Measurements from ENCODE around the gene C18orf63.

C18orf63 gene

GRCh38 chr18:74396171-74397169 lies 80.8 kb downstream of the C18orf63 start:
- no peak for TF ChIP-seq CTCF (IDR thresholded peaks at IDR 0.05; ENCODE audit: insufficient read depth, low read length, poor library complexity, severe bottlenecking)
- no peak overlapping the region for H3K4me3 ChIP-seq (replicated peaks; ENCODE audit: low read depth, low read length)
- peaks cover 1% of the 10 kb centered on the region for H3K27me3 ChIP-seq (replicated peaks; ENCODE audit: control insufficient read depth, insufficient read depth, low read length)
- no peak for DNase-seq (ENCODE audit: extremely low read depth, insufficient read length)
- no peaks in the 10 kb centered on the region for H3K36me3 ChIP-seq (ENCODE audit: control insufficient read depth, insufficient read depth, low read length)

GRCh38 chr18:74397572-74397971 lies 81.9 kb downstream of the C18orf63 start:
- H3K36me3 ChIP-seq (ENCODE audit: control insufficient read depth, insufficient read depth, low read length), result no peaks in the 10 kb centered on the region
- no peak overlapping the region for H3K4me3 ChIP-seq (replicated peaks; ENCODE audit: low read depth, low read length)
- peak; percentile 14 for TF ChIP-seq CTCF (IDR thresholded peaks at IDR 0.05; ENCODE audit: insufficient read depth, low read length, poor library complexity, severe bottlenecking)
- no peak for DNase-seq (ENCODE audit: extremely low read depth, insufficient read length)
- H3K27me3 ChIP-seq (replicated peaks; ENCODE audit: control insufficient read depth, insufficient read depth, low read length), result peaks cover 1% of the 10 kb centered on the region

- DNase-seq (ENCODE audit: extremely low read depth, insufficient read length), result no peak
- Histone ChIP-seq H3K27me3 (replicated peaks; ENCODE audit: control insufficient read depth, insufficient read depth, low read length) (peaks cover 1% of the 10 kb centered on the region; the same call in 1 of the 2 replicates), H3K36me3 (ENCODE audit: control insufficient read depth, insufficient read depth, low read length) (no peaks in the 10 kb centered on the region), H3K4me3 (replicated peaks; ENCODE audit: low read depth, low read length) (no peak overlapping the region)
- no peak for TF ChIP-seq CTCF (IDR thresholded peaks at IDR 0.05; ENCODE audit: insufficient read depth, low read length, poor library complexity, severe bottlenecking)
Measured at GRCh38 chr18:74399091-74399887, 83.7 kb downstream of the C18orf63 start.

GRCh38 chr18:74400813-74401212 lies 85.2 kb downstream of the C18orf63 start:
- no peak for DNase-seq (ENCODE audit: extremely low read depth, insufficient read length)
- no peak overlapping the region for H3K4me3 ChIP-seq (replicated peaks; ENCODE audit: low read depth, low read length)
- no peaks in the 10 kb centered on the region for H3K36me3 ChIP-seq (ENCODE audit: control insufficient read depth, insufficient read depth, low read length)
- peaks cover 1% of the 10 kb centered on the region; the same call in 1 of the 2 replicates for H3K27me3 ChIP-seq (replicated peaks; ENCODE audit: control insufficient read depth, insufficient read depth, low read length)
- no peak for TF ChIP-seq CTCF (IDR thresholded peaks at IDR 0.05; ENCODE audit: insufficient read depth, low read length, poor library complexity, severe bottlenecking)

GRCh38 chr18:74402806-74403433 lies 87.3 kb downstream of the C18orf63 start:
- no peak overlapping the region for H3K4me3 ChIP-seq (replicated peaks; ENCODE audit: low read depth, low read length)
- no peak for TF ChIP-seq CTCF (IDR thresholded peaks at IDR 0.05; ENCODE audit: insufficient read depth, low read length, poor library complexity, severe bottlenecking)
- DNase-seq (ENCODE audit: extremely low read depth, insufficient read length), result no peak
- H3K27me3 ChIP-seq (replicated peaks; ENCODE audit: control insufficient read depth, insufficient read depth, low read length), result peaks cover 1% of the 10 kb centered on the region; the same call in 1 of the 2 replicates
- no peaks in the 10 kb centered on the region for H3K36me3 ChIP-seq (ENCODE audit: control insufficient read depth, insufficient read depth, low read length)

All from GM06990 (cell line).